ENCODE measurements around the gene LRRC47. TPM values are rescaled to one million over a fixed set of nuclear protein-coding genes. Genes with fewer than 3 reads are reported as not detected.

Gene LRRC47
- total RNA-seq, 1 donor from 2014 or later = 38.9 TPM

GRCh38 chr1:3736131-3736561, 60.2 kb downstream of the LRRC47 start:
- H3K4me3 ChIP-seq (ENCODE audit: low read depth, low read length) = no peak overlapping the region
- no peak for DNase-seq (ENCODE audit: low read depth)
- TF ChIP-seq CTCF (conservative IDR thresholded peaks at IDR 0.05; ENCODE audit: low read depth, low read length) = no peak

- DNase-seq (ENCODE audit: low read depth) = no peak
- TF ChIP-seq CTCF (conservative IDR thresholded peaks at IDR 0.05; ENCODE audit: low read depth, low read length) = no peak
- H3K4me3 ChIP-seq (ENCODE audit: low read depth, low read length) = no peak overlapping the region
Measured at GRCh38 chr1:3735688-3736087, 60.6 kb downstream of the LRRC47 start.

GRCh38 chr1:3735027-3735681, 61.1 kb downstream of the LRRC47 start:
- DNase-seq (ENCODE audit: low read depth) = no peak
- H3K4me3 ChIP-seq (ENCODE audit: low read depth, low read length) = no peak overlapping the region
- TF ChIP-seq CTCF (conservative IDR thresholded peaks at IDR 0.05; ENCODE audit: low read depth, low read length) = no peak

- no peak for TF ChIP-seq CTCF (conservative IDR thresholded peaks at IDR 0.05; ENCODE audit: low read depth, low read length)
- H3K4me3 ChIP-seq (ENCODE audit: low read depth, low read length) = no peak overlapping the region
- no peak for DNase-seq (ENCODE audit: low read depth)
Measured at GRCh38 chr1:3734602-3735001, 61.7 kb downstream of the LRRC47 start.

- TF ChIP-seq CTCF (conservative IDR thresholded peaks at IDR 0.05; ENCODE audit: low read depth, low read length) = no peak
- H3K4me3 ChIP-seq (ENCODE audit: low read depth, low read length) = no peak overlapping the region
- DNase-seq (ENCODE audit: low read depth) = no peak
Measured at GRCh38 chr1:3733883-3734589, 62.3 kb downstream of the LRRC47 start.

- DNase-seq (ENCODE audit: low read depth) = no peak
- no peak overlapping the region for H3K4me3 ChIP-seq (ENCODE audit: low read depth, low read length)
- no peak for TF ChIP-seq CTCF (conservative IDR thresholded peaks at IDR 0.05; ENCODE audit: low read depth, low read length)
Measured at GRCh38 chr1:3733094-3733882, 63.0 kb downstream of the LRRC47 start.
